ENCODE measurements around the gene TDRD12.
"Not testable (repeated sequence)": the region's sequence is repeated elsewhere in the genome, so short reads cannot be mapped to it uniquely, and the experiment has no call there.

The TDRD12 gene

DNA sequence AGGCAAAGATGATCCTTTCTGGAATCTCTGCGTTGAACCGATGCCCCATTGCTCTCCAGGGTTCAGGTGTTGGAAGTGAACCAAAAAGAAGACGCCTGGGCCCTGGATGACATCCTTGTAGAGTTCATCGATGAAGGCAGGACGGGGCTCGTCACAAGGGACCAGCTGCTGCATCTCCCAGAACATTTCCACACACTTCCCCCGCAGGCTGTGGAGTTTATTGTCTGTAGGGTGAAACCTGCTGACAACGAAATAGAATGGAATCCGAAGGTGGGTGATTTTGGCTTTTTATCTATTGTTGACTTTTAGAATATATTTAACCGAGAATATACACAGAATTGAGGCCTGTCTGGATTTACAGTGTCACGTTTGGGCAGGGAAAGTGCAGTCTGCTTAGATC lies 91.6 kb downstream of the TDRD12 start:
- no peak for DNase-seq

- no peak for DNase-seq
Measured at GRCh38 chr19:32812036-32812435, 92.5 kb downstream of the TDRD12 start.

- no peak for DNase-seq
Measured at GRCh38 chr19:32812571-32812970, 93.0 kb downstream of the TDRD12 start.

DNA sequence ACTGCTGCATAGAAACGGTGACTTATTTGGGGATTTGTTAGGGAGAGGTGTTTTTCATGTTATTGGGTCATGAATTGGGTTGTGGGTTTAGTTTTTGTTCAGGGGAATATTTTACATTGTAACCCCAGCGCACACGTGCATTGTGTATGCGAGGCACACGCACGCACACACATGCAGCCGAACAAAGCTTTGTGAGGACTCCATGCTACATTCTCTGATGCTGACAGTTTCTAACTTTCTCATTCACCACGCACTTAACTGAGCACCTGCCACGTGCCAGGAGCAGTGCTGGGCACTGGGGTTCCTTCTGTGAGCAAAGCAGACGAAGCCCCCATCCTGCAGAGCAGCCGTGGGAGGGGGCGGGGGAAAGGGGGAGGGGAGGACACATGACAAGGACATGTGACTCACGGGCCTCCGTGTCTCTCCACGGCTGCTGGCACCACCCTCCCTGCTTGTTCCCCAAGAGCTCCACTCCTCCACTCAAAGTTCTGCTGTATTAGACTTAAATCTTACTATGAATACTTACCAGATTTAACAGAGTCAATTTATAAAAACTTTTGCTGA lies 94.4 kb downstream of the TDRD12 start:
- no peak for DNase-seq

GRCh38 chr19:32814624-32815023 lies 95.1 kb downstream of the TDRD12 start:
- no peak for DNase-seq

DNA sequence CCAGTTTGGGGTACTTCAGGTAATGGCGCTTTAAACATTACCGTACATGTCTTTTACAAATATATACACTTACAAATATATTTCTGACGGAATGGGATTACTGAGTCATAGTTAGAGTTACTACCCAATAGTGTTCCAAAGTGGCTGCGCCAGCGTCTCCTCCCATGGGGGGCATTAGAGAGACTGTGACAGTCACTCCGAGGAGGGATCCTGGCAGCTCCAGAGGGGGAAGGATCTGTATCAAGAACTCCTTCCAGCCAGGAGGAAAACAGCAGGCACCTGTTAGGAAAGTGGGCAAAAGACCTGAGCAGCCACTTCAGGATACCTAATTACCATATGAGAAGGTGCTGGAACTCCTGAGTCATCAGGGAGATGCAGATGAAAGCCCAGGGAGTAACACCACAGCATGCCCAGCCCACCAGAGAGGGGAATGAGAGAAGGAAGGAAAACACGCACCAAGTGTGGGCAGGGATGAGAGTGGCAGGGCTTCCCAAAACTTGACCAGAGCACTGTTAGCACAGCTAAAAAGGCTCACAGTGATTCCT lies 97.1 kb downstream of the TDRD12 start:
- no peak for DNase-seq

DNA sequence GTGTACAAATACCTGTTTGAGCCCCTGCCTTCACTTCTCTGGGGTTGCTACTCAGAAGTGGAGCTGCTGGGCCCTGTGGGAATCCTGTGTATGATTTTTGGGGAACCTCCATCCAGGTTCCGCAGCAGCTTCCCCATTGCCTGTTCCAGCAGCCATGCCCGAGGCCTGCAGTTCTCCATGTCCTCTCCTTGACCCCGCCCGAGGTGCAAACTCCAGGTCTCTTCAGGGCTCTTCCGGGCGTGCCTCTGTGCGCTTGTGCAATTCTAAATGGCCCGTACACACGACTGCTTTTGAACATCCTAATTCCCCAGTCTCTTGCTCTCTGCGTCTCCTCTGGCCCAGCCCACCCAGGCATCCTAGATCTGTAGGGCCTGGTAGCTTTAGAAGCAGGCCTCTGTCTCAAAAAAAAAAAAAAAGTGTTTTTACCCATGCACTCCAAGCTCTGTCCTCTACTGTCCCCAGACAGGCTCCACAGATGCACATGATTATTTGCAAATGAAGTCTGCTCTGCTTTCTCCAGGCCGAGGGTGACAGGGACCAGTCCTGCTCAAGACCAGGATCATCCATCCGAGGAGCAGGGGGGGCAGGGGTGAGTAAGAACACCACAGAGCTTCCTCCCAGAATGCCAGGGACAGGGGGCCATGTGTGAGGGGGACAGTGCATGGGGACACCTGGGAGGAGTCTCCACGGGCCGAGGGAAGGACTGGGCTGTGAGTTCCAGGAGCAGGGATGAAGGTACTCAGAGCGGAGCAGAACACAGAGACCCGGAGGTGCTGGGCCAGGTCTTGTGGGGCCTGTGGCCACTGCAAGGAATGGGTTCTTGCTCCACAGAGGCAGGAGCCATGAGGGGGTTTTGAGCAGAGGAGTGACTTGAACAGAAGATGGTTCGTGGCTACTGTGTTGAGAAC lies 98.3 kb downstream of the TDRD12 start:
- no peak for DNase-seq

DNA sequence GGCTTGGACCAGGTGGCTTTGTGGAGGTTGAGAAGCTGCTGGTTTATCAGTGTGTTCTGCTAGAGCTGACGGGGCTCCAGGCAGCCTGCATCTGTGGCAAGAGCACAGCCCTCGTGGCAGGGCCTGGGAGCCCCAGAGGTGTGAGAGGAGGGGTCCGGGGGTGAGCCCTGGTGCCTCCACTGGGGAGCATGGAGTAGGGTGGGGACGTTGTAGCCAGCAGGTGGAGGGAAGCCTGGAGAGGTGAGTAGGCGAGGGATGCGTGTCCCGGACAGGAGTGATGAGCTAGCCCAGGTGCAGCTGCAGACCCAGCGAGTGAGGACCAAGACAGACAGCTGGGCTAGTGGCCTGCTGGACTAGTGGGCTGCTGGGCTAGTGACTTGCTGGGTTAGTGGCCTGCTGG lies 99.0 kb downstream of the TDRD12 start:
- DNase-seq = no peak

DNA sequence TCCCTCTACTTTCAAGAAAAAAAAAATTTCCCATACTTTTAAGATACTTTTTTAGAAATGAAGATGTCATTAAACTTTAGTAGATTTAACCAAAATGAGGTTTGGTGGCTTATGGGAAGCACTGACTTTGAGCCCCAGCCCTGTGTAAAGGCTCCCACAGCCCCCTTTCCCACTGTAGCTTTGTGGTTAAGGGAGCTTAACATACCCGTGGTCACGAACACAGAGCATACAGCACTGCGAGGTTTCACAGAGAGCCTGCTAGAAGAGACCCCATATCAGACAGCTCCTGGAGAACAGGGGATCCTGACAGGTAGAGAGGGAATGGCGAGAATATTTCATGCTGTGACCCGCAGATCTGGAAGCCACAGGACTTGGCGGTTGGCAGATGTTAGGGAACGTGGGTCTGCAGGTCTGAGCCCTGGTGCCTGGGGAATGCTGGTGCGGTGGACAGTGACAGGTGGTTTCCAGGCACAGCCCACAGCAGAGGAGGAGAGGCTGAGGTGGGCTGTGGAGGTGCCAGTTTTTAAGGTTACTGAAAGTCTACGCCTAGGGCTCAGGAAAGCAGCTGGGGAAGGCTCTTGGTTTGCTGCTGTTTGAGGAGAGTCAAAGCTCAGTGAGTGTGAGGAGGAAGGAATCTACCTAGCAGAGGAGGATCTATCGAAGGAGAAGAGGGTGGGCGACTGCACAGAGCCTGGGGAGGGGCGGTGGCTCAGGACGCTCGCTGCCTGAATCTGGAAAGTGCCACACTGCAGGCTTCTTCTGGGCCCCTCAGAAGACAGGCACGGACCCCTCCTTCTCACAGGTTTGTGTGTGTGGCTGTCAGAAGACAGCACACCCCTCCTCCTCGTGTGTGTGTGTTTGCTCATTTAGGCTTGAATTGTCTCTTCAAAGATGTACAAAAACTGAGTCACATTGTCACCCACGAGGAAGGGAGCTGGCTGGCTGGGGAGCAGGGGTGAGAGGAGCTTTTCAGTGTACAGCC lies 100.1 kb downstream of the TDRD12 start:
- DNase-seq = no peak

DNA sequence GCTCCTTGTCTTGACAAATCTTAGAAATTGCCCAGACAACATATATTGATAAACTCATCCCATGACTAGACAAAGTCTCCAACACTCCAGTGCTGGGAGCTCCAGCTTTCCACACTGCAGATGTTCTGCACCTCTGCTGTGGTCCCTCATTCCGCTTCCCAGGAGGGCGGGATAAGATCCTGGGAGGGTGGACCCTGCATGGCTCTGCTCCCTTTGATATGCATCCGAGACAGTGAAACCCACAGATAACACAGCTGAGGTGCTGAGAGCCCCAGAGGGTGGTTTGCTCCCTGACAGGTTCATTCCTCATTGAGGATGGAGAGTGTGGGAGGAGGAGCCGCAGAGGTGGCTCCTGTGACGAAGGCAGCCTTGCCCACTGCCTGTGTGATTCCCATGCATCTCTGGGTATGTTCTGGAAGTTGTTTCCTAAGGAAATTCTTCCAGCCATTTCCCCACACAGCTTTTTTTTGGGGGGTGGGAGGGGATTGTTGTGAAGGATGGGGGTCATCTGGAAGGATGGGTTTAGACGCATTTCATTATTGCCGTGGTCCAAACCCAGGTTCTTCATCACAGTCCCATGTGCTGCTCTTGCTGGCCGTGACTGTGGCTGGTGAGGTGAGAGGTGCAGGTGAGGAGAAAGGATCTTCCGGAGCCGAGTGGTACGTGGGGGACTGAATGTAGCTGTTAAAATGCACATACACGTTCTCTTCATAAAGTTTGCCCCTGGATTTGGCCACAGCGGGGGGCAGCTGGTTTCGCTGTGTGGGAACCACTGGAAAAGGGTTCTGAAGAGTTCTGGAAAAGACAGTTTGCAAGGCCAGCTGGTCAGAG lies 103.6 kb downstream of the TDRD12 start:
- DNase-seq = no peak

- no peak for DNase-seq
Measured at GRCh38 chr19:32823747-32824102, 104.2 kb downstream of the TDRD12 start.

- no peak for DNase-seq
Measured at GRCh38 chr19:32824191-32824751, 104.7 kb downstream of the TDRD12 start.

- DNase-seq = no peak
Measured at GRCh38 chr19:32824916-32825608, 105.5 kb downstream of the TDRD12 start.

DNA sequence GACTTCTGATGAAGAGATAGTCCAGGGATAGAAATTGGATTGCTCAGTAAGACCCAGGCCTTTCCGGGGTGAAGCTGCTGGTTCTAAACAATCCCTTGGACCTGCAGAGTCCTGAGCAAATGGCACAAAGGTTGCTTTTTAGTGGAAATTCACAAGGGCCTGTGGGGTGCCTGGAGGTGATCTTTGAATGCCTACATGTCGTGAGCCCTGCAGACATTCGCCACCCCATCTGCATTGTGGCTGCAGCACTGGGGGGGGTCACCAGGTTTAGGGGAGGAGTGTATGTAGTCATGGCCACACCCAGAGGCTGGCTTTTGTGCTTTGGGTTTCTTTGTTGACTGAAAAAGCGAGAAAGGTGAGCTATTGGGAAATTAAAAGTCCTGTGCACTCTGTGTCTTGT lies 108.6 kb downstream of the TDRD12 start:
- no peak for DNase-seq

DNA sequence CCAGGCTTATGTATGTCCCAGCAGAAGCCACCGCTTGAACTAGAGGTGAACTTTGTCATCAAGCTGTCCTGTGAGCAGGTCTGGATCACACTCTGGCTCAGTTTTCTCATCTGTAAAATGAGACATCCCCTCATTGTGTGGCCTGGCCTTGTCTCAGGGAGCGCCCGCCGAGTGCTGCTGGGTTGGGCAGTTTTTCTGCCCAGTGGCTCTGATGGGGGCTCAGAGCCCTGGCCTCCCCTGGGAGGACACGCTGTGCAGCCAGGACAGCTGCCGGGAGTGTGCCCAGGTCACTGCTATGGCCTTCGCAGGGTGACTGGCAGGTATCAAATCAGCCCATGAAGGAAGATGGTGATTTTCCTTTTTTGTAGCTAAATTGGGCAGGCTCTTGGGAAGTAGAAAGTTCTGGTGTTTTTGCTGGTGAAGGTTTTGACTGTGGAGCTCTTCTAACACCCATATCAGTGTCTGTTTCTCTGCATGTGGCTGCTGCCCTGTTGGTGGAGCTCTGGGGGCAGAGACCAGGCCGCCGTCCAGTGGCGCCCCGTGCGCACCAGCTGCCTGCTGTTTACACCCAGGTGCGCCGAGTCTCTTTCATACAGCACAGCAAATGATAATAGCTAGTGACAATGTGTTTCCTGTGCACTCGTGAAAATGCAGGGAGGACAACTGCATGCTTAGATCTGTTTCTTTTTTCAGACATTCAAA lies 109.2 kb downstream of the TDRD12 start:
- DNase-seq = no peak

DNA sequence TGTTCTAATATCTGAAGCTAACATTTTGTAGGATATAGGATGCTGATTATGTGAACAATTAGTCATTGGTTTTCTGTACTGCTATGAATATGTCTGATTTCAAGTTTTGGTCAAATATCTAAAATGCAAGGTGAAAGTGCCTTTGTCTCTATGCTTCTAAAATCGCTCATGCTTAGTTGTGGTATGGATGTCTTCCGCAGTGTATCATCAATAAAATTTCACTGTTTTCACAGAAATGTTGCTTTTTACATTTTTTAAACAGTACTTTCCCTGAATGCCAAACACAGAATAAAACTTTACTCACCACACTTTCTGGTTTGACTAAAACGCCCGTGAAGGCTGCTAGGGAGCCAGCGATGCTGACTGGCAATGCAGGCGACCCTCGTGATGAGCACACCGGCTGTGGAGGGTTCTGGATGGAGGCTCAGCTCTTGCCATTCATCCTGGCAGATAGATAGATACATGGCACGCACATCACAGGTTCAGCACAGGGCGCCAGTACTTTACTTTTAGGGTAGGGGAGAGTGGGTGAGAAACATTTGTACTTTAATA lies 109.9 kb downstream of the TDRD12 start:
- DNase-seq = no peak

- DNase-seq = peak; percentile 64
Measured at GRCh38 chr19:32830231-32831014, 110.9 kb downstream of the TDRD12 start.

- DNase-seq = no peak
Measured at GRCh38 chr19:32831611-32832010, 112.0 kb downstream of the TDRD12 start.

- not testable (repeated sequence) for DNase-seq
Measured at GRCh38 chr19:32832094-32832493, 112.5 kb downstream of the TDRD12 start.

All from fibroblast of upper back skin (primary cell).